HEK293T (cell line): ENCODE results near the gene CDYL2.

Experiments
- CTCF ChIA-PET: fragments of 350-600 bp; formaldehyde crosslinking; extraction: SDS; loops from one replicate; lab custom pipeline; 2021; ENCODE audit warnings: antibody characterized with exemption, inconsistent platforms; lab: Yijun Ruan, JAX
- POLR2A ChIA-PET: fragments of 350-600 bp; formaldehyde crosslinking; extraction: SDS; loops from one replicate; lab custom pipeline; 2020; ENCODE audit warnings: antibody characterized with exemption, inconsistent platforms; lab: Yijun Ruan, JAX
- DNase-seq: peaks from one replicate; pipeline ENCODE4 v3.0.0; 2012; ENCODE audit warnings: mixed read lengths; ENCODE audit errors: extremely low spot score
- ARNT ChIP-seq: fragments of 450-650 bp; IDR thresholded peaks from 2 replicates; pipeline ENCODE4 v1.6.1; 2017; ENCODE audit warnings: mild to moderate bottlenecking
- BHLHE40 ChIP-seq: fragments of 450-650 bp; IDR thresholded peaks from 2 replicates; pipeline ENCODE4 v1.6.1; 2016; ENCODE audit warnings: mild to moderate bottlenecking, moderate library complexity, borderline replicate concordance
- CTBP1 ChIP-seq: fragments of 450-650 bp; IDR thresholded peaks from 2 replicates; pipeline ENCODE4 v1.6.1; 2016; ENCODE audit warnings: borderline replicate concordance
- ELF4 ChIP-seq: fragments of 450-650 bp; IDR thresholded peaks from 2 replicates; pipeline ENCODE4 v1.6.1; 2017; ENCODE audit warnings: antibody characterized with exemption
- FOXA1 ChIP-seq: fragments of 450-650 bp; IDR thresholded peaks from 2 replicates; pipeline ENCODE4 v1.6.1; 2016; ENCODE audit warnings: mild to moderate bottlenecking
- FOXK2 ChIP-seq: fragments of 450-650 bp; IDR thresholded peaks from 2 replicates; pipeline ENCODE4 v1.6.1; 2016; ENCODE audit warnings: mild to moderate bottlenecking
- FOXM1 ChIP-seq: fragments of 450-650 bp; IDR thresholded peaks from 2 replicates; pipeline ENCODE4 v1.6.1; 2017; ENCODE audit warnings: mild to moderate bottlenecking, borderline replicate concordance
- HDGF ChIP-seq: fragments of 450-650 bp; IDR thresholded peaks from 2 replicates; pipeline ENCODE4 v1.6.1; 2017; ENCODE audit warnings: antibody characterized with exemption, borderline replicate concordance
- L3MBTL2 ChIP-seq: fragments of 450-650 bp; conservative IDR thresholded peaks from 2 replicates; pipeline ENCODE4 v1.6.1; 2016; ENCODE audit warnings: mild to moderate bottlenecking
- LEF1 ChIP-seq: fragments of 450-650 bp; IDR thresholded peaks from 2 replicates; pipeline ENCODE4 v1.6.1; 2017; ENCODE audit warnings: mild to moderate bottlenecking, borderline replicate concordance
- NFRKB ChIP-seq: fragments of 450-650 bp; IDR thresholded peaks from 2 replicates; pipeline ENCODE4 v1.6.1; 2016; ENCODE audit warnings: mild to moderate bottlenecking, moderate library complexity
- SP1 ChIP-seq: fragments of 450-650 bp; IDR thresholded peaks from 2 replicates; pipeline ENCODE4 v1.6.1; 2017
- SUZ12 ChIP-seq: fragments of 450-650 bp; IDR thresholded peaks from 2 replicates; pipeline ENCODE4 v1.6.1; 2016; ENCODE audit warnings: mild to moderate bottlenecking
- TARDBP ChIP-seq: fragments of 450-650 bp; IDR thresholded peaks from 2 replicates; pipeline ENCODE4 v1.6.1; 2016
- ZNF384 ChIP-seq: fragments of 450-650 bp; IDR thresholded peaks from 2 replicates; pipeline ENCODE4 v1.6.1; 2016
- TF ChIP-seq, protein P1 (sequence below): fragments of 450-650 bp; IDR thresholded peaks from 2 replicates; pipeline ENCODE4 v1.6.1; 2016

CDYL2 gene

DNA sequence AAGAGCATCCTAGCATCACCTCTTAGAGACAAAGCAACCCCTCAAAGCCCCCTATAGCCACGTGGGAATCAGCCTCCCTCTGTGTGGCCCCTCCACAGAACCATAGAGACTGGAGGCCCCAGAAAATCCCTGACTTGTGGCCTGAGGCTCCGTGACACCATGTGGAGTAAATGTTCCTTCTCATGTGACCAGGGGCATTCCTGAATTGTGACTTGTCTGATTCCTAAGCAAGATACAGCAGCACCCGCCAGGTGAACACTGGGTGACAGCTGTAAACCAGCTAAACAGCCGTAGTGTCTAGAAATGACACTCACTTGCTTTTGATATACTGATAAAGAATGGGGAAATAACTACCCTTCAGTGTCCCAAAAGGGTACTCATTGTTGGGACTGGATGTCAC, 184.6 kb downstream of the CDYL2 start:
- no peak for DNase-seq
- ChIA-PET CTCF (no interaction called here), POLR2A (no interaction called here)

DNA sequence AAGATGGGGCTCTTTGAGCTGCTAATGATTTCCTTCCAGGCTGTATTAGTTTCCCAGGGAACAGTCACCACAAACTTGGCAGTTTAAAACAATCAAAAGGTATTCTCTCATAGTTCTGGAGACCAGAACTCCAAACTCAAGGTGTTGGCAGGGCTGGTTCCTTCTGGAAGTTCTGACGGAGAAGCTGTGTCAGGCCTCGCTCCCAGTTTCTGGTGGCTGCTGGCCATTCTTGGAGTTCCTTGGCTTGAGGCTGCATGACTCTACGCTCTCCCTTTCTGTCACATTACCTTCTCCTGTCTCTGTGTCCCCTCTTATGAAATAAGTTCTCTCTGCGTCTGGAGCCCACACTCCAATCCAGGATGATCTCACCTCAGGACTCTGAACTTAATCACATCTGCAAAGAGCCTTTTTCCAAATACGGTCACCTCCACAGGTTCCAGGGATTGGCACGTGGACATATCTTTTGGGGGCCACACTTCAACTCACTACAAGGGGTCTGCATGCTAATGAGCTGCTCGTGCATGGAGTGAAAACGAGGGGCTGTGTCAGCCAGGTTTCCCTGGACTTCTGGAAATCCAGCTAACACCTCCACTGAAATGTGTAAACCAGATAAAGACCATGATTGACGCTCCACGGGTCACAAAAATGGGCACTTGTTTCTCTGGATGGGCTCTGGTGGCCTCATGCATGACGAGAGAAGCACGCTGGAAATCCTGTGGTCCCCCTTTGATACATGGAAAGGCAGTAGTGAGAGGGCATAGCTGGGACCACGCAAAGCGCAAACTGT, 185.3 kb downstream of the CDYL2 start:
- TF ChIP-seq FOXK2, result no peak
- no peak for TF ChIP-seq BHLHE40
- TF ChIP-seq FOXA1, result no peak
- no peak for TF ChIP-seq ARNT
- no peak for TF ChIP-seq LEF1
- no peak for TF ChIP-seq ELF4
- TF ChIP-seq, protein P1, sequence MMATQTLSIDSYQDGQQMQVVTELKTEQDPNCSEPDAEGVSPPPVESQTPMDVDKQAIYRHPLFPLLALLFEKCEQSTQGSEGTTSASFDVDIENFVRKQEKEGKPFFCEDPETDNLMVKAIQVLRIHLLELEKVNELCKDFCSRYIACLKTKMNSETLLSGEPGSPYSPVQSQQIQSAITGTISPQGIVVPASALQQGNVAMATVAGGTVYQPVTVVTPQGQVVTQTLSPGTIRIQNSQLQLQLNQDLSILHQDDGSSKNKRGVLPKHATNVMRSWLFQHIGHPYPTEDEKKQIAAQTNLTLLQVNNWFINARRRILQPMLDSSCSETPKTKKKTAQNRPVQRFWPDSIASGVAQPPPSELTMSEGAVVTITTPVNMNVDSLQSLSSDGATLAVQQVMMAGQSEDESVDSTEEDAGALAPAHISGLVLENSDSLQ, result no peak
- no peak for TF ChIP-seq ZNF384
- no peak for TF ChIP-seq FOXM1
- no peak for TF ChIP-seq CTBP1
- TF ChIP-seq HDGF, result no peak
- TF ChIP-seq SP1, result no peak
- TF ChIP-seq NFRKB, result no peak
- no peak for TF ChIP-seq L3MBTL2
- TF ChIP-seq SUZ12, result no peak
- no peak for TF ChIP-seq TARDBP
- no peak for DNase-seq
- POLR2A ChIA-PET, result no interaction called here
- CTCF ChIA-PET, result no interaction called here

More for the DNA sequence above, 184.6 kb downstream of the CDYL2 start:
- TF ChIP-seq ZNF384 (no peak), LEF1 (no peak), ARNT (no peak), BHLHE40 (no peak), FOXK2 (no peak), TARDBP (no peak), HDGF (no peak), SP1 (no peak), CTBP1 (no peak), FOXA1 (no peak), ELF4 (no peak), L3MBTL2 (no peak), FOXM1 (no peak), SUZ12 (no peak), NFRKB (no peak)
- TF ChIP-seq, protein P1, result no peak

DNA sequence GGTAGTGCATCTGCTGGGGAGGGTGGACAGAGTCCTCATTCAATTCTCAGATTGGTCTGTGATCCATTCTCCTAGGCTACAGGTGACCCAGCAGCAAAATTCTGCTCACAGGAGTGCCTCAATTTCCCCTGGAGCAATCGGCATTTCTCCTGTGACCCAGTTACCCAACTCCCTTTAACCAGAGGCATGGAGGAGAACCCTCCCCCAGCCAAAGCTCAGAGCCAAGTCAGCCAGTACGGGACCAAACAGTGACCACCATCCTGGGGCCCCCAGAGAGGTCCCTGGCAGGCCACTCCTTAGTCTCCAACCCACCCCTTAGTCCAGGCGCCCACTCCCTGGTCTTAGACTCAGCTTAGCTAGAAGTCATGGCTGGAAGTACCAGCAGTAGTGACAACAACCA, 188.0 kb downstream of the CDYL2 start:
- TF ChIP-seq SP1 (no peak), FOXK2 (no peak), LEF1 (no peak), FOXM1 (no peak), CTBP1 (no peak), TARDBP (no peak), SUZ12 (no peak), ELF4 (no peak), ARNT (no peak), BHLHE40 (no peak), NFRKB (no peak), L3MBTL2 (no peak), FOXA1 (no peak), ZNF384 (no peak), HDGF (no peak)
- TF ChIP-seq, protein P1, result no peak
- DNase-seq, result no peak
- CTCF ChIA-PET, result no interaction called here
- POLR2A ChIA-PET, result no interaction called here

DNA sequence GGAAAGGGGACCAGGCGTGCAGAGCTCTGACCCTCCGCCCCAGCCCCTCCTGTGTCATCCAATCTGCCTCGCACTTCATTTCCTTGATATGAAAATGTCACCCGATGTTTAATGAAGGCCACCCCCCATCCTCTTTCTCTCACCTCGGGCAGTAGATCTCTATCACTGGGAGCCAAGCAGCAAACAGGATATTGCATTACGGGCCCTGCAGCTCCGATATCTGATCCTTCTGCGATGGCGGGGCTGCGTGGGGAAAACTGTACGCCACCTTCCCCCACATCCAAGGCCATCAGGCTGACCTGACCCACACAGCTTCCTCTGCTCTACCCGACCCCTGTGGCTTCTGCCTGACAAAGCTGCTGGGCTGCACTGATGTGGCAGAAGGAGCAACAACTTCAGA, 188.7 kb downstream of the CDYL2 start:
- ChIA-PET CTCF (no interaction called here), POLR2A (no interaction called here)
- TF ChIP-seq HDGF, result no peak
- no peak for DNase-seq

DNA sequence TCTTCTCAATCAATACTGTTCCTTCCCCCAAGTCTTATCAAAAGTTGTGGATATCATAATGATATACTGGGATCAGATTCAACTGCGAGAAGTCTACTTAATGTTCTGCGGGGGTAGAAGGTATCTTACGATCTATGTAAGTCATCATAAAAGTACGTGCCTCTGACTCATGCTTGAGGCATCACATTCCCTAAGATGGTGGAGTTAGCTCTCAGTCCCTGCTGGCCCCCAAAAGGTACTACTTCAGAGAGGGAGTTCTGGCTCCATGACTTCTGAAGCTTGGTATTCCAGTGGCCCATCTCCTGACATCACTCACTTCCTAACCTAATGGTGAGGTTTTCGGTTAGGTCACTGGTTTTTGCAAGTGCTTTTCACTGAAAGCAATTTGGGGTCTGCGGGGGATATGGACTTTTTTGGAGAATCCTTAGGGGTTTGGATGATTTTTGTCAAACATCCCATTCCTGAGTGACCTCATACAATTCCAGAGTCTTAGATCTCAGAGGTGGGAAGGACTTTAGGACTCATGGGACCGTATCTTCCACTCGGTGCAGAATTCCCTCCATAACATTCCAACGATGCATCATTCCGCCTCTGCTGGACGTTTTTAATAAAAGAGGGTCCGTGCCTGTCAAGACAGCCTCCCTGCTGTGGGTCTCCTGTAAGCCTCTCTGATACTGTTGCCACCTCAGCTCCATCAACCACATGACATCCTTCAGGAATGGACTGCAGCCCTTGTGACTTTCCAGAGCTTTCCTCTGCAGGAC, 189.3 kb downstream of the CDYL2 start:
- CTCF ChIA-PET, result interaction anchor here (1.0 kb wide), 1 partner anchor 12 kb away, joined by 3 read pairs; no protein-coding TSS in a partner anchor
- TF ChIP-seq ZNF384 (no peak), L3MBTL2 (no peak), NFRKB (no peak), FOXM1 (no peak), HDGF (no peak), FOXK2 (no peak), ARNT (no peak)
- peak; percentile 38 for DNase-seq
- POLR2A ChIA-PET, result no interaction called here
